ENCODE measurements around the gene PAWR. TPM values are rescaled to one million over a fixed set of nuclear protein-coding genes. Genes with fewer than 3 reads are reported as not detected.

Gene PAWR
- total and polyA plus RNA-seq, 4 donors, result 42.7 to 150 (median 86.7) TPM

- DNase-seq, result no peak
- no peaks in the 10 kb centered on the region for H3K36me3 ChIP-seq (ENCODE audit: control insufficient read depth in 1 of 2, insufficient read depth in 2 of 2, low read length in 1 of 2)
- peaks cover 0 to 3% of the 10 kb centered on the region in 2 donors for H3K4me1 ChIP-seq (ENCODE audit: control insufficient read depth in 1 of 2, insufficient read depth in 2 of 2, low read length in 2 of 2)
- no peaks in the 10 kb centered on the region for H3K27me3 ChIP-seq (ENCODE audit: control insufficient read depth in 1 of 2, insufficient read depth in 2 of 2, low read length in 1 of 2)
- no peak for ATAC-seq (ENCODE audit: low FRiP score)
- intact Hi-C loops (cut with DNase I), result no loop called here
- 79 to 85% methylated on average over 3 of the region's 3 CpGs for WGBS, 2 donors
- H3K9me3 ChIP-seq (ENCODE audit: control insufficient read depth, low read length), result no peaks in the 10 kb centered on the region
- H3K27ac ChIP-seq (ENCODE audit: low read depth in 1 of 2, low read length in 2 of 2), result no peak overlapping the region
- H3K4me3 ChIP-seq (ENCODE audit: low read length in 2 of 2), result no peak overlapping the region
These were observed 92.9 kb downstream of the PAWR start for GRCh38 chr12:79597910-79598309.

- Histone ChIP-seq H3K27ac (ENCODE audit: low read depth in 1 of 2, low read length in 2 of 2) (no peak overlapping the region), H3K27me3 (ENCODE audit: control insufficient read depth in 1 of 2, insufficient read depth in 2 of 2, low read length in 1 of 2) (no peaks in the 10 kb centered on the region), H3K36me3 (ENCODE audit: control insufficient read depth in 1 of 2, insufficient read depth in 2 of 2, low read length in 1 of 2) (no peaks in the 10 kb centered on the region), H3K9me3 (ENCODE audit: control insufficient read depth, low read length) (no peaks in the 10 kb centered on the region), H3K4me1 (ENCODE audit: control insufficient read depth in 1 of 2, insufficient read depth in 2 of 2, low read length in 2 of 2) (peaks cover 0 to 3% of the 10 kb centered on the region in 2 donors), H3K4me3 (ENCODE audit: low read length in 2 of 2) (no peak overlapping the region)
- ATAC-seq (ENCODE audit: low FRiP score), result no peak
- intact Hi-C loops (cut with DNase I), result no loop called here
- WGBS, 2 donors, result 96 to 97% methylated on average over 10 of the region's 10 CpGs
- DNase-seq, result no peak
These were observed 93.9 kb downstream of the PAWR start for GRCh38 chr12:79596719-79597350.

- no peaks in the 10 kb centered on the region for H3K27me3 ChIP-seq (ENCODE audit: control insufficient read depth in 1 of 2, insufficient read depth in 2 of 2, low read length in 1 of 2)
- no peaks in the 10 kb centered on the region for H3K36me3 ChIP-seq (ENCODE audit: control insufficient read depth in 1 of 2, insufficient read depth in 2 of 2, low read length in 1 of 2)
- ATAC-seq (ENCODE audit: low FRiP score) (no peak), DNase-seq (no peak)
- no peak overlapping the region for H3K4me3 ChIP-seq (ENCODE audit: low read length in 2 of 2)
- no peaks in the 10 kb centered on the region for H3K9me3 ChIP-seq (ENCODE audit: control insufficient read depth, low read length)
- intact Hi-C loops (cut with DNase I), result no loop called here
- no peak overlapping the region for H3K27ac ChIP-seq (ENCODE audit: low read depth in 1 of 2, low read length in 2 of 2)
- H3K4me1 ChIP-seq (ENCODE audit: control insufficient read depth in 1 of 2, insufficient read depth in 2 of 2, low read length in 2 of 2), result peaks cover 0 to 3% of the 10 kb centered on the region in 2 donors
- 85 to 89% methylated on average over 4 of the region's 4 CpGs for WGBS, 2 donors
These were observed 95.5 kb downstream of the PAWR start for GRCh38 chr12:79595273-79595672.

DNA sequence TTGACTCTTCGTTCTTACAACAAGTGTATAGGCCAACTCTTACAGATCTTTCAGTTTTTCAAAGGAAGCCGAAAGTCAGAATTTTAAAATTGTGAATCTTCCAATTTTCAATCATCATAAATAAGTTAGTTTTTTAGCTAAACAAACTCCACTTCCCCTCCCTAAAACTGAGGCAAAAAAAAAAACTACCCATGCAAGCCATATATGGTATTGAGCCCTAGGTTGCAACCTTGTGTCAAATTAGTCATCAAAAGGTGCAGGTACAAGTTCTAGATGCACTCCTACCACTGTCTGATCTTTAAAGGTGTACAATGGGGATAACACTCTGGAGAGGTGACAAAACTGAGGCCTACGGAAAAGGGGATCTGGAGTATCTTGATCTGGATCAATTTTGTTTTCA lies 97.9 kb downstream of the PAWR start:
- H3K27ac ChIP-seq (ENCODE audit: low read depth in 1 of 2, low read length in 2 of 2), result no peak overlapping the region
- H3K4me1 ChIP-seq (ENCODE audit: control insufficient read depth in 1 of 2, insufficient read depth in 2 of 2, low read length in 2 of 2), result peaks cover 0 to 3% of the 10 kb centered on the region in 2 donors
- ATAC-seq (ENCODE audit: low FRiP score) (no peak), DNase-seq (no peak)
- H3K9me3 ChIP-seq (ENCODE audit: control insufficient read depth, low read length), result no peaks in the 10 kb centered on the region
- no peaks in the 10 kb centered on the region for H3K27me3 ChIP-seq (ENCODE audit: control insufficient read depth in 1 of 2, insufficient read depth in 2 of 2, low read length in 1 of 2)
- intact Hi-C loops (cut with DNase I), result no loop called here
- H3K4me3 ChIP-seq (ENCODE audit: low read length in 2 of 2), result no peak overlapping the region
- no peaks in the 10 kb centered on the region for H3K36me3 ChIP-seq (ENCODE audit: control insufficient read depth in 1 of 2, insufficient read depth in 2 of 2, low read length in 1 of 2)
- 81 to 82% methylated on average over 3 of the region's 3 CpGs for WGBS, 2 donors

GRCh38 chr12:79591988-79592387 lies 98.8 kb downstream of the PAWR start:
- 70 to 73% methylated on average over 1 of the region's 1 CpG for WGBS, 2 donors
- H3K27ac ChIP-seq (ENCODE audit: low read depth in 1 of 2, low read length in 2 of 2), result no peak overlapping the region

DNA sequence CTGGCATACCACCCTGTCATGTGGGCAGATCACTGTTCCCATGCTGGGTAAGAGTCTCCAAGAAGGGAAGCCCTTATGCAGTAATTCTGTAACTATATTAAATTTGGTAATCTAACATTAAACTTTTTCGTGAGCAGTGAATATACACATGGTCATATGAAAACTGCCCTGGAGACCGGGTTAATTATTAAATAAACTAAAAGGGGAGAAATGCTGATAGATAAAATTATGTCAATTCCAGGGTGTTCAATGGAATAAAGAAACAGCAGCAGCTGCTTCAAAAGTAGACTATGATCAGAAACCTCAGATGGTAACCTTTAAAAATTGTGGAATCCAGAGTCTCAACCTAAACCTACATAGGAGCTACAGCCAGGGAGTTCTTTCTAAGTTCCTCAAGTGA lies 100.0 kb downstream of the PAWR start:
- Histone ChIP-seq H3K27ac (ENCODE audit: low read depth in 1 of 2, low read length in 2 of 2) (no peak overlapping the region), H3K36me3 (ENCODE audit: control insufficient read depth in 1 of 2, insufficient read depth in 2 of 2, low read length in 1 of 2) (no peaks in the 10 kb centered on the region), H3K4me3 (ENCODE audit: low read length in 2 of 2) (no peak overlapping the region), H3K4me1 (ENCODE audit: control insufficient read depth in 1 of 2, insufficient read depth in 2 of 2, low read length in 2 of 2) (peaks cover 0 to 3% of the 10 kb centered on the region in 2 donors), H3K27me3 (ENCODE audit: control insufficient read depth in 1 of 2, insufficient read depth in 2 of 2, low read length in 1 of 2) (no peaks in the 10 kb centered on the region), H3K9me3 (ENCODE audit: control insufficient read depth, low read length) (no peaks in the 10 kb centered on the region)
- DNase-seq (no peak), ATAC-seq (ENCODE audit: low FRiP score) (no peak)
- intact Hi-C loops (cut with DNase I), result no loop called here
- 88 to 97% methylated on average over 2 of the region's 2 CpGs for WGBS, 2 donors

More at GRCh38 chr12:79591988-79592387, 98.8 kb downstream of the PAWR start:
- H3K36me3 ChIP-seq (ENCODE audit: control insufficient read depth in 1 of 2, insufficient read depth in 2 of 2, low read length in 1 of 2), result no peaks in the 10 kb centered on the region
- H3K4me3 ChIP-seq (ENCODE audit: low read length in 2 of 2), result no peak overlapping the region
- peaks cover 0 to 3% of the 10 kb centered on the region in 2 donors for H3K4me1 ChIP-seq (ENCODE audit: control insufficient read depth in 1 of 2, insufficient read depth in 2 of 2, low read length in 2 of 2)
- no peak for ATAC-seq (ENCODE audit: low FRiP score)
- DNase-seq, result no peak
- intact Hi-C loops (cut with DNase I), result no loop called here
- no peaks in the 10 kb centered on the region for H3K27me3 ChIP-seq (ENCODE audit: control insufficient read depth in 1 of 2, insufficient read depth in 2 of 2, low read length in 1 of 2)
- no peaks in the 10 kb centered on the region for H3K9me3 ChIP-seq (ENCODE audit: control insufficient read depth, low read length)

DNA sequence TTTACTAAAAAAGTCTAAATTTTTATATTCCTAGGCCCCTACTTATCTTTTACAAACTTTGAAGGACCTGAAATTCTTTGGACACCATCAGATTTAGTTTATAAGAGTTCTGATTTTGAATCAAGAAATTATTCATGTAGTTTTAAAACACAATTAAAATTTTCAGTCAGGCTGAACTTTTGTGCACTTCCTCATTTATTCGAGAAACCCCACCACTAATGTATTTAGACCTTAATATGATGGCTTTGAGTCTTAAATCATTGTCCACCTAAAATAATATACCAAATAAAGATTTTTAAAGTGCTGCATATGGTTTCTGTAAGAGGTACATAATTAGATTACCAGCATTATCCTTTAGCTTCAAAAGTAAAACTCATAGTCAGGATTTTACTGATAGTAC lies 103.4 kb downstream of the PAWR start:
- H3K27me3 ChIP-seq (ENCODE audit: control insufficient read depth in 1 of 2, insufficient read depth in 2 of 2, low read length in 1 of 2), result no peaks in the 10 kb centered on the region
- H3K4me3 ChIP-seq (ENCODE audit: low read length in 2 of 2), result no peak overlapping the region
- WGBS, 2 donors, result 65% methylated on average over 1 of the region's 1 CpG
- H3K9me3 ChIP-seq (ENCODE audit: control insufficient read depth, low read length), result no peaks in the 10 kb centered on the region
- ATAC-seq (ENCODE audit: low FRiP score), result no peak
- intact Hi-C loops (cut with DNase I), result no loop called here
- no peaks in the 10 kb centered on the region for H3K36me3 ChIP-seq (ENCODE audit: control insufficient read depth in 1 of 2, insufficient read depth in 2 of 2, low read length in 1 of 2)
- H3K27ac ChIP-seq (ENCODE audit: low read depth in 1 of 2, low read length in 2 of 2), result no peak overlapping the region
- DNase-seq, result no peak
- no peaks in the 10 kb centered on the region for H3K4me1 ChIP-seq (ENCODE audit: control insufficient read depth in 1 of 2, insufficient read depth in 2 of 2, low read length in 2 of 2)

DNA sequence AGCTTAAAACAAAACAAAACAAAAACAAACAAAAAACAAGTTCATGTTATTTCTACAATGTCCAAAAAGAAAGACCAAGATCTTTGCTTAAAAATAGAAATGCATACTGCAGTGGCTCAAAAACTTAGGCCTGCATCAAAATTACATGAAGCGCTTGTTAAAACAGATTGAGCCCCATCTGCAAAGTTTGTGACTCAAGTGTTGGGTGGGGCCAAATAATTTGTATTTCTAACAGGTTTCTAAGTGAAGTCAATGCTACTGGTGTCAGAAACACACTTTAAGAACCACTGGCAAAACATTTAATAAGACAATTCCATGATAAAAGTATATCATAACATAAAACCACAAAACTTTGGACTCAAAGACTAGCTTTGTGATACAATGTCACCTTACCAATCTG lies 105.6 kb downstream of the PAWR start:
- H3K4me1 ChIP-seq (ENCODE audit: control insufficient read depth in 1 of 2, insufficient read depth in 2 of 2, low read length in 2 of 2), result no peaks in the 10 kb centered on the region
- H3K27me3 ChIP-seq (ENCODE audit: control insufficient read depth in 1 of 2, insufficient read depth in 2 of 2, low read length in 1 of 2), result no peaks in the 10 kb centered on the region
- H3K27ac ChIP-seq (ENCODE audit: low read depth in 1 of 2, low read length in 2 of 2), result no peak overlapping the region
- DNase-seq (no peak), ATAC-seq (ENCODE audit: low FRiP score) (no peak)
- no peaks in the 10 kb centered on the region for H3K9me3 ChIP-seq (ENCODE audit: control insufficient read depth, low read length)
- 98 to 100% methylated on average over 1 of the region's 1 CpG for WGBS, 2 donors
- H3K36me3 ChIP-seq (ENCODE audit: control insufficient read depth in 1 of 2, insufficient read depth in 2 of 2, low read length in 1 of 2), result peaks cover 0 to 2% of the 10 kb centered on the region in 2 donors
- no peak overlapping the region for H3K4me3 ChIP-seq (ENCODE audit: low read length in 2 of 2)
- intact Hi-C loops (cut with DNase I), result no loop called here

GRCh38 chr12:79573820-79574219 lies 116.9 kb downstream of the PAWR start:
- no peak for ATAC-seq (ENCODE audit: low FRiP score)
- Histone ChIP-seq H3K9me3 (ENCODE audit: control insufficient read depth, low read length) (peaks cover 4% of the 10 kb centered on the region), H3K36me3 (ENCODE audit: control insufficient read depth in 1 of 2, insufficient read depth in 2 of 2, low read length in 1 of 2) (peaks cover 0 to 3% of the 10 kb centered on the region in 2 donors), H3K4me1 (ENCODE audit: control insufficient read depth in 1 of 2, insufficient read depth in 2 of 2, low read length in 2 of 2) (no peaks in the 10 kb centered on the region), H3K27ac (ENCODE audit: low read depth in 1 of 2, low read length in 2 of 2) (no peak overlapping the region), H3K4me3 (ENCODE audit: low read length in 2 of 2) (no peak overlapping the region), H3K27me3 (ENCODE audit: control insufficient read depth in 1 of 2, insufficient read depth in 2 of 2, low read length in 1 of 2) (no peaks in the 10 kb centered on the region)
- 98 to 99% methylated on average over 21 to 22 of the region's 22 CpGs for WGBS, 2 donors
- intact Hi-C loops (cut with DNase I), result no loop called here
- peak in 1 of 2 donors; percentile 59 for DNase-seq
